CD4-positive, alpha-beta T cell (primary cell): Measurements from ENCODE around the gene GPC6. TPM values are rescaled to one million over a fixed set of nuclear protein-coding genes. Genes with fewer than 3 reads are reported as not detected.

ENCODE experiments used
- ATAC-seq: fragments of 200-7000 bp; cut with Tn5 transposase; one replicate; pipeline ENCODE4 v1.10.0; 2022; ENCODE audit warnings: mild to moderate bottlenecking; ENCODE audit not compliant: poor library complexity
- CTCF ChIA-PET: fragments of 350-600 bp; sonication (Branson Sonifier 250); formaldehyde crosslinking; loops from one replicate; lab custom pipeline; 2021; ENCODE audit warnings: antibody characterized with exemption, inconsistent platforms; lab: Charles Lee
- POLR2A ChIA-PET: fragments of 350-600 bp; sonication (Branson Sonifier 250); formaldehyde crosslinking; loops from one replicate; lab custom pipeline; 2021; ENCODE audit warnings: antibody characterized with exemption, inconsistent platforms; lab: Charles Lee
- DNase-seq, 14 experiments: peaks; one replicate each; pipeline ENCODE4 v3.0.0-alpha.2; 2013 to 2020; ENCODE audit warnings: mixed read lengths in 2 of 14
- H3K27ac ChIP-seq, 2 donors: one replicate each; pipeline versions ENCODE4 v1.5.1 to v1.7.0; 2013; ENCODE audit warnings: low read length in 2 of 2, low read depth in 1 of 2, mild to moderate bottlenecking in 1 of 2
- H3K27me3 ChIP-seq, 2 experiments: 1 replicate in 1 of 2; 2 replicates in 1 of 2; pipeline versions ENCODE4 v1.6.1 to v1.7.0; 2013; ENCODE audit warnings: low read length in 2 of 2, control low read depth in 1 of 2, mild to moderate bottlenecking in 1 of 2, moderate library complexity in 1 of 2; ENCODE audit not compliant: insufficient read depth in 2 of 2, control insufficient read depth in 1 of 2
- H3K36me3 ChIP-seq: one replicate; pipeline ENCODE4 v1.6.1; 2013; ENCODE audit warnings: low read length, control low read depth; ENCODE audit not compliant: insufficient read depth
- H3K4me1 ChIP-seq: one replicate; pipeline ENCODE4 v1.6.1; 2013; ENCODE audit warnings: low read length, control low read depth; ENCODE audit not compliant: insufficient read depth
- H3K4me3 ChIP-seq: one replicate; pipeline ENCODE4 v1.5.1; 2013; ENCODE audit warnings: mild to moderate bottlenecking, low read length, moderate library complexity
- H3K9me3 ChIP-seq, 2 experiments: 1 replicate in 1 of 2; 2 replicates in 1 of 2; pipeline versions ENCODE4 v1.6.1 to v1.7.0; 2013; ENCODE audit warnings: low read length in 2 of 2, mild to moderate bottlenecking in 2 of 2, control low read depth in 1 of 2, moderate library complexity in 1 of 2; ENCODE audit not compliant: control insufficient read depth in 1 of 2, insufficient read depth in 1 of 2
- H3K27ac Mint-ChIP-seq: one replicate; pipeline ENCODE4 v1.8.0; 2020; ENCODE audit warnings: mixed read lengths
- H3K27me3 Mint-ChIP-seq: one replicate; pipeline ENCODE4 v1.8.0; 2021; ENCODE audit warnings: mixed read lengths
- H3K36me3 Mint-ChIP-seq: one replicate; pipeline ENCODE4 v1.8.0; 2021; ENCODE audit warnings: low read depth, mixed read lengths
- H3K4me1 Mint-ChIP-seq: one replicate; pipeline ENCODE4 v1.8.0; 2021; ENCODE audit warnings: low read depth, mixed read lengths
- H3K4me3 Mint-ChIP-seq: one replicate; pipeline ENCODE4 v1.8.0; 2020; ENCODE audit warnings: mild to moderate bottlenecking, mixed read lengths
- H3K9me3 Mint-ChIP-seq: one replicate; pipeline ENCODE4 v1.8.0; 2020; ENCODE audit warnings: mixed read lengths
- CTCF ChIP-seq: fragments of 200-600 bp; IDR thresholded peaks from one replicate; pipeline ENCODE4 v1.8.0; 2022; ENCODE audit warnings: antibody characterized with exemption, mild to moderate bottlenecking
- intact Hi-C, 2 experiments: fragments of 100-400 bp; cut with DNase I in 1 of 2; cut with micrococcal nuclease in 1 of 2; formaldehyde crosslinking; loops; one replicate each; pipeline versions ENCODE4 v1.15.1 to v1.9.0; 2023 to 2025; cut with DNase I, micrococcal nuclease
- total RNA-seq, 174 experiments: library from RNA in 2 of 174; stranded (reverse) in 2 of 174; gene quantifications; one replicate each; pipeline ENCODE4 v1.2.3 and lab custom pipeline; 2021 to 2026

The GPC6 gene
- total RNA-seq, 2 experiments from 2014 or later, result not detected

GRCh38 chr13:93788456-93788855 lies 561.8 kb downstream of the GPC6 start:
- Histone ChIP-seq H3K27me3 (no peaks in the 10 kb centered on the region), H3K4me1 (no peaks in the 10 kb centered on the region), H3K4me3 (no peak overlapping the region), H3K36me3 (no peaks in the 10 kb centered on the region), H3K27ac (no peak overlapping the region), H3K9me3 (no peaks in the 10 kb centered on the region)
- TF ChIP-seq CTCF, result no peak
- Mint-ChIP-seq H3K36me3 (no peaks in the 10 kb centered on the region), H3K9me3 (peaks cover 2% of the 10 kb centered on the region), H3K4me3 (no peak overlapping the region), H3K27me3 (no peaks in the 10 kb centered on the region), H3K4me1 (no peaks in the 10 kb centered on the region), H3K27ac (no peak overlapping the region)
- ChIA-PET POLR2A (no interaction called here), CTCF (no interaction called here)
- ATAC-seq (no peak), DNase-seq (no peak)
- intact Hi-C loops, result no loop called here

- intact Hi-C loops, result no loop called here
- Mint-ChIP-seq H3K4me1 (no peaks in the 10 kb centered on the region), H3K36me3 (no peaks in the 10 kb centered on the region), H3K27ac (no peak overlapping the region), H3K27me3 (no peaks in the 10 kb centered on the region), H3K4me3 (no peak overlapping the region), H3K9me3 (no peaks in the 10 kb centered on the region)
- no peak for TF ChIP-seq CTCF
- ATAC-seq, result no peak
- CTCF ChIA-PET, result no interaction called here
- H3K36me3 ChIP-seq, result no peaks in the 10 kb centered on the region
- H3K4me3 ChIP-seq, result no peak overlapping the region
- no peaks in the 10 kb centered on the region for H3K4me1 ChIP-seq
- POLR2A ChIA-PET, result no interaction called here
- no peak for DNase-seq
- H3K27me3 ChIP-seq, result no peaks in the 10 kb centered on the region
- H3K9me3 ChIP-seq, result no peaks in the 10 kb centered on the region
- H3K27ac ChIP-seq, result no peak overlapping the region
Measured at GRCh38 chr13:93789058-93789457, 562.5 kb downstream of the GPC6 start.

- Histone ChIP-seq H3K36me3 (no peaks in the 10 kb centered on the region), H3K4me3 (no peak overlapping the region), H3K4me1 (no peaks in the 10 kb centered on the region), H3K27ac (no peak overlapping the region), H3K27me3 (no peaks in the 10 kb centered on the region), H3K9me3 (no peaks in the 10 kb centered on the region)
- H3K4me1 Mint-ChIP-seq, result no peaks in the 10 kb centered on the region
- CTCF ChIA-PET, result no interaction called here
- POLR2A ChIA-PET, result no interaction called here
- DNase-seq (no peak), ATAC-seq (no peak)
- H3K4me3 Mint-ChIP-seq, result no peak overlapping the region
- no peaks in the 10 kb centered on the region for H3K36me3 Mint-ChIP-seq
- no peaks in the 10 kb centered on the region for H3K27me3 Mint-ChIP-seq
- H3K27ac Mint-ChIP-seq, result no peak overlapping the region
- H3K9me3 Mint-ChIP-seq, result no peaks in the 10 kb centered on the region
- no peak for TF ChIP-seq CTCF
- intact Hi-C loops, result no loop called here
Measured at GRCh38 chr13:93794197-93794885, 567.7 kb downstream of the GPC6 start.
